SU-DHL-6 (cell line): ENCODE results near the gene CBX1.

Experiments used
- H2AFZ ChIP-seq: fragments of 200-600 bp; sonication (generic); 2 replicates; pipeline ENCODE4 v1.6.1; 2014; ENCODE audit warnings: low read depth, mild to moderate bottlenecking, moderate library complexity, mixed read lengths, antibody characterized with exemption, low read length; ENCODE audit not compliant: severe bottlenecking
- H3F3A ChIP-seq: fragments of 200-600 bp; shearing (Covaris generic); 2 replicates; pipeline ENCODE4 v1.6.0; 2016; ENCODE audit warnings: antibody characterized with exemption, mild to moderate bottlenecking; ENCODE audit not compliant: insufficient read depth
- H3K27ac ChIP-seq: fragments of 200-600 bp; sonication (generic); 2 replicates; pipeline ENCODE4 v1.5.1; 2016; ENCODE audit warnings: low read depth, mild to moderate bottlenecking, low read length, moderate library complexity, mixed read lengths
- H3K27me3 ChIP-seq: fragments of 200-600 bp; sonication (generic), shearing (Covaris generic); 2 replicates; pipeline ENCODE4 v1.6.0; 2014; ENCODE audit warnings: mild to moderate bottlenecking, low read length
- H3K36me3 ChIP-seq: fragments of 200-600 bp; sonication (generic); 2 replicates; pipeline ENCODE4 v1.6.1; 2014; ENCODE audit warnings: mild to moderate bottlenecking, low read length, mixed read lengths
- H3K4me2 ChIP-seq: fragments of 300-600, 200-600 bp; shearing (Covaris generic), sonication (generic); 2 replicates; pipeline ENCODE4 v1.6.0; 2014; ENCODE audit warnings: low read length, low read depth, mild to moderate bottlenecking; ENCODE audit not compliant: poor library complexity, severe bottlenecking
- H3K4me3 ChIP-seq: fragments of 200-600 bp; sonication (generic); 2 replicates; pipeline ENCODE4 v1.5.1; 2014; ENCODE audit warnings: antibody characterized with exemption, low read length, mild to moderate bottlenecking, mixed read lengths; ENCODE audit not compliant: insufficient read depth, poor library complexity, severe bottlenecking
- H3K79me2 ChIP-seq: fragments of 200-600 bp; sonication (generic); 2 replicates; pipeline ENCODE4 v1.6.1; 2014; ENCODE audit warnings: mild to moderate bottlenecking, low read length, moderate library complexity; ENCODE audit not compliant: insufficient read depth
- H3K9ac ChIP-seq: fragments of 200-600 bp; sonication (generic); 2 replicates; pipeline ENCODE4 v1.7.0; 2014; ENCODE audit warnings: mild to moderate bottlenecking, low read length
- H3K9me2 ChIP-seq: fragments of 200-600 bp; sonication (generic); replicated peaks from 2 replicates; pipeline ENCODE4 v1.6.1; 2014; ENCODE audit warnings: low read length; ENCODE audit not compliant: insufficient read depth
- H3K9me3 ChIP-seq: fragments of 200-600 bp; sonication (generic); 2 replicates; pipeline ENCODE4 v1.6.1; 2014; ENCODE audit warnings: low read length, mixed read lengths; ENCODE audit not compliant: insufficient read depth
- H4K20me1 ChIP-seq: fragments of 200-600 bp; sonication (generic); 2 replicates; pipeline ENCODE4 v1.6.1; 2014; ENCODE audit warnings: low read depth, mild to moderate bottlenecking, antibody characterized with exemption, low read length, moderate library complexity, mixed read lengths
- CTCF ChIP-seq: fragments of 200-600 bp; sonication (generic); IDR thresholded peaks from one replicate; pipeline ENCODE4 v1.5.1; 2017; ENCODE audit warnings: antibody characterized with exemption, mild to moderate bottlenecking, low read length, moderate library complexity; ENCODE audit not compliant: insufficient read depth, poor library complexity, severe bottlenecking
- EZH2phosphoT487 ChIP-seq: fragments of 200-600 bp; sonication (generic), shearing (Covaris generic); conservative IDR thresholded peaks from 2 replicates; pipeline ENCODE4 v1.6.1; 2018; ENCODE audit warnings: mild to moderate bottlenecking, antibody characterized with exemption, low read length, moderate library complexity, mixed read lengths

Gene CBX1

GRCh38 chr17:48148854-48149786 is 47.8 kb upstream of the CBX1 start:
- Histone ChIP-seq H3K9me2 (no peaks in the 10 kb centered on the region), H2AFZ (no peak overlapping the region), H4K20me1 (no peaks in the 10 kb centered on the region), H3K79me2 (no peaks in the 10 kb centered on the region), H3K27ac (no peak overlapping the region), H3K27me3 (0 out of 2 replicates have a peak, but pooled peaks cover 2% of the 10 kb centered on the region), H3K9ac (no peak overlapping the region), H3K4me3 (no peak overlapping the region), H3F3A (no peaks in the 10 kb centered on the region), H3K9me3 (no peaks in the 10 kb centered on the region), H3K4me2 (no peak overlapping the region), H3K36me3 (no peaks in the 10 kb centered on the region)
- TF ChIP-seq CTCF (no peak), EZH2phosphoT487 (no peak)

GRCh38 chr17:48148029-48148770 is 46.9 kb upstream of the CBX1 start:
- Histone ChIP-seq H3K4me3 (no peak overlapping the region), H3K4me2 (no peak overlapping the region), H3K79me2 (no peaks in the 10 kb centered on the region), H3K9me2 (no peaks in the 10 kb centered on the region), H3K9ac (no peak overlapping the region), H3K27ac (no peak overlapping the region), H3K9me3 (no peaks in the 10 kb centered on the region), H3K27me3 (0 out of 2 replicates have a peak, but pooled peaks cover 2% of the 10 kb centered on the region), H3K36me3 (no peaks in the 10 kb centered on the region), H2AFZ (no peak overlapping the region), H4K20me1 (no peaks in the 10 kb centered on the region), H3F3A (no peaks in the 10 kb centered on the region)
- no peak for TF ChIP-seq EZH2phosphoT487
- no peak for TF ChIP-seq CTCF

GRCh38 chr17:48144976-48145798 is 43.9 kb upstream of the CBX1 start:
- 0 out of 2 replicates have a peak, but pooled peaks cover 2% of the 10 kb centered on the region for H3K27me3 ChIP-seq
- TF ChIP-seq CTCF (no peak), EZH2phosphoT487 (no peak)

More at GRCh38 chr17:48144976-48145798, 43.9 kb upstream of the CBX1 start:
- Histone ChIP-seq H3K27ac (no peak overlapping the region), H3K4me2 (no peak overlapping the region), H3K9ac (no peak overlapping the region), H2AFZ (no peak overlapping the region), H3K9me3 (no peaks in the 10 kb centered on the region), H4K20me1 (no peaks in the 10 kb centered on the region), H3K36me3 (no peaks in the 10 kb centered on the region), H3K4me3 (no peak overlapping the region), H3K79me2 (no peaks in the 10 kb centered on the region), H3K9me2 (no peaks in the 10 kb centered on the region), H3F3A (no peaks in the 10 kb centered on the region)
